Skin epidermis (tissue), 12 donors: ENCODE measurements around the gene POLR3E.

Source experiments
- H3K27ac ChIP-seq, 21 experiments: fragments of 200-600 bp; sonication (generic) in 11 of 21; one replicate each; pipeline ENCODE4 v1.5.0; 2020; ENCODE audit warnings: mild to moderate bottlenecking in 3 of 21, inconsistent platforms in 2 of 21, moderate library complexity in 2 of 21
- H3K4me3 ChIP-seq, 7 experiments: fragments of 200-600 bp; sonication (generic) in 2 of 7; one replicate each; pipeline ENCODE4 v1.5.0; 2020; ENCODE audit warnings: inconsistent platforms in 2 of 7, mild to moderate bottlenecking in 2 of 7, moderate library complexity in 1 of 7

Gene POLR3E

GRCh38 chr16:22375117-22375962 lies 78.1 kb downstream of the POLR3E start:
- peak overlapping the region in 19 of 21 experiments; percentile 39 to 90 (median 76) for H3K27ac ChIP-seq
- peak overlapping the region; percentile 63 to 95 (median 72) for H3K4me3 ChIP-seq

- Histone ChIP-seq H3K4me3 (no peak overlapping the region), H3K27ac (no peak overlapping the region)
Observed at GRCh38 chr16:22375963-22376640, 78.9 kb downstream of the POLR3E start.

GRCh38 chr16:22379656-22380055 lies 82.4 kb downstream of the POLR3E start:
- H3K27ac ChIP-seq: no peak overlapping the region
- H3K4me3 ChIP-seq: no peak overlapping the region

GRCh38 chr16:22380529-22380928 lies 83.3 kb downstream of the POLR3E start:
- no peak overlapping the region for H3K4me3 ChIP-seq
- H3K27ac ChIP-seq: peak overlapping the region in 2 of 21 experiments; percentile 43 to 56

GRCh38 chr16:22381392-22381791 lies 84.2 kb downstream of the POLR3E start:
- peak overlapping the region in 5 of 21 experiments; percentile 32 to 56 (median 43) for H3K27ac ChIP-seq
- H3K4me3 ChIP-seq: no peak overlapping the region

- Histone ChIP-seq H3K4me3 (no peak overlapping the region), H3K27ac (no peak overlapping the region)
Observed at GRCh38 chr16:22383827-22384226, 86.6 kb downstream of the POLR3E start.
